Activated CD4-positive, alpha-beta memory T cell treated with anti-CD3 and anti-CD28 coated beads for 36 hours (primary cell): Measurements from ENCODE around the gene SMYD1. TPM values are rescaled to one million over a fixed set of nuclear protein-coding genes. Genes with fewer than 3 reads are reported as not detected.

Source experiments
- CTCF ChIA-PET: fragments of 350-600 bp; sonication (Branson Sonifier 250); formaldehyde crosslinking; loops from one replicate; lab custom pipeline; 2021; ENCODE audit warnings: antibody characterized with exemption, inconsistent platforms; lab: Charles Lee
- POLR2A ChIA-PET: fragments of 350-600 bp; sonication (Branson Sonifier 250); formaldehyde crosslinking; loops from one replicate; lab custom pipeline; 2021; ENCODE audit warnings: antibody characterized with exemption; lab: Charles Lee
- DNase-seq: peaks from one replicate; pipeline ENCODE4 v3.0.0-alpha.2; 2020
- H3K27ac Mint-ChIP-seq: one replicate; pipeline ENCODE4 v1.8.0; 2021; ENCODE audit warnings: mixed read lengths
- H3K27me3 Mint-ChIP-seq: one replicate; pipeline ENCODE4 v1.8.0; 2021; ENCODE audit warnings: mixed read lengths
- H3K36me3 Mint-ChIP-seq: one replicate; pipeline ENCODE4 v1.8.0; 2021; ENCODE audit warnings: mixed read lengths
- H3K4me1 Mint-ChIP-seq: one replicate; pipeline ENCODE4 v1.8.0; 2021; ENCODE audit warnings: low read depth, mixed read lengths
- H3K4me3 Mint-ChIP-seq: one replicate; pipeline ENCODE4 v1.8.0; 2021; ENCODE audit warnings: mild to moderate bottlenecking, mixed read lengths
- H3K9me3 Mint-ChIP-seq: one replicate; pipeline ENCODE4 v1.8.0; 2021; ENCODE audit warnings: mixed read lengths
- intact Hi-C: fragments of 100-400 bp; cut with micrococcal nuclease; formaldehyde crosslinking; loops from one replicate; pipeline ENCODE4 v1.15.1; 2023
- total RNA-seq, 2 experiments: library from RNA; stranded (reverse); gene quantifications; one replicate each; pipeline ENCODE4 v1.2.3, GENCODE V29; 2021

Gene SMYD1
- total RNA-seq, 2 experiments from 2014 or later: not detected

DNA sequence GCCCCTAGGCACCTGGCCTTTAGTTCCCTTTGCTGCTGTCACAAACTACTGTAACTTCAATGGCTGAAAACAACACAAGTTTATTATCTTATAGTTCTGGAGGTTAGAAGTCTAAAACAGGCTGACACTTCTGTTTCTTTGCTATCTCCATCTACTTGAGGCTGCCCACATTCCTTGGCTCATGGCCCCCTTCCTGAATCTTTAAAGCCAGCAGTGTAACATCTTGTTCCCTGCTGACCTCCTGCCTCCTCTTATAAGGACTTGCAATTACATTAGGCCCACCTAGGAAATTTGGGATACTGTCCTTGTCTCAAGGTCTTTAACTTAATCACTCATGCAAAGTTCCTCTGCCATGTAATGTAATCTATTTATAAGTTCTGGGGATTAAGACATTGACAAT lies 6.5 kb downstream of the SMYD1 start:
- CTCF ChIA-PET: interaction anchor here (1.5 kb wide), 1 partner anchor 14 kb away, joined by 6 read pairs; no protein-coding TSS in a partner anchor

DNA sequence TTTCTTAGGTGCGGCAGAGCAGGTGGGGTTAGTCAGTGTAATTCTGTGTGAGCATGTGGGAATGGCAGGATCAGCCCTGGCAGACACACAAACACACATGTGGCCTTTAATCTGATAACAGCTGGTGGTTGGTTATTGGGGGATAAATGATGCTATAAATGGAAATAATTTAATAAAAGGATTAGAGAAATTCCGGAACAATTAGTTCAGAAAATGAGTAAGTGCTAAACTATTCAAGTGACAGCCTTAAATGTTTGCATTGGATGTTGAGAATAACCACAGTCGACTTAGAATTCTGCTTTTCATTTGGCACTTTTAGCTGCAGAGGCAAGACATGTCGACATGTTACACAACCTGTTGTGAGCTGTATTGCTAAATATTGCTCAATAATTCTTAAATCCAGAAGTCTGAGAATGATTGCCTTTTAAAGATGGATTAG lies 7.2 kb downstream of the SMYD1 start:
- no peaks in the 10 kb centered on the region for H3K9me3 Mint-ChIP-seq
- CTCF ChIA-PET: interaction anchor here (1.5 kb wide), 1 partner anchor 15 kb away, joined by 6 read pairs; no protein-coding TSS in a partner anchor
- H3K27ac Mint-ChIP-seq: no peak overlapping the region
- intact Hi-C loops: no loop called here
- no peak for DNase-seq
- H3K36me3 Mint-ChIP-seq: no peaks in the 10 kb centered on the region
- H3K4me1 Mint-ChIP-seq: no peaks in the 10 kb centered on the region
- POLR2A ChIA-PET: no interaction called here
- H3K4me3 Mint-ChIP-seq: no peak overlapping the region
- no peaks in the 10 kb centered on the region for H3K27me3 Mint-ChIP-seq

More for the DNA sequence above, 6.5 kb downstream of the SMYD1 start:
- intact Hi-C loops: no loop called here
- Mint-ChIP-seq H3K9me3 (no peaks in the 10 kb centered on the region), H3K27ac (no peak overlapping the region), H3K27me3 (no peaks in the 10 kb centered on the region), H3K4me1 (no peaks in the 10 kb centered on the region), H3K36me3 (no peaks in the 10 kb centered on the region), H3K4me3 (no peak overlapping the region)
- POLR2A ChIA-PET: no interaction called here
- DNase-seq: no peak

DNA sequence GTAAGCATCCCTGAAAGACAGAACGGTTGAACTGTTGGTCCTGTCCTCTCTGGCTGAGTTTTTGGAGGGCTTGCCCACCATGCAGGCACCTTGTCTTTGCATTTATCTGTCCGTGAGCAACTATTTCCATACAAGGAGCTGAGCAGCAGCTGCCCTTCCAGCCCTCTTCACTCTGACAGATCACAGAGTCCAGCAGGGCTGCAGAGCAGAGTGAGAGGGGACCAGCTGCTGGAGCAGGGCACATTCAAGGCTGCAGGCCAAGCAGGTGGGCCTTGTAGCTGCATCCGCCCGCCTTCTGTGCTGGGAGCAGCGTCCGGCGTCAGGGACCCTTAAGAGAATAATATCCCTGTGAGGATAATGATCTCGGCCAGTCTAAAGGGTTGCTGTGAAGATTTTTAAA lies 9.5 kb downstream of the SMYD1 start:
- ChIA-PET CTCF (interaction anchor here (1.7 kb wide), 1 partner anchor 17 kb away, joined by 4 read pairs; no protein-coding TSS in a partner anchor), POLR2A (no interaction called here)
- no peak for DNase-seq
- intact Hi-C loops: no loop called here
- Mint-ChIP-seq H3K9me3 (no peaks in the 10 kb centered on the region), H3K27ac (no peak overlapping the region), H3K4me3 (no peak overlapping the region), H3K4me1 (no peaks in the 10 kb centered on the region), H3K27me3 (no peaks in the 10 kb centered on the region), H3K36me3 (no peaks in the 10 kb centered on the region)

DNA sequence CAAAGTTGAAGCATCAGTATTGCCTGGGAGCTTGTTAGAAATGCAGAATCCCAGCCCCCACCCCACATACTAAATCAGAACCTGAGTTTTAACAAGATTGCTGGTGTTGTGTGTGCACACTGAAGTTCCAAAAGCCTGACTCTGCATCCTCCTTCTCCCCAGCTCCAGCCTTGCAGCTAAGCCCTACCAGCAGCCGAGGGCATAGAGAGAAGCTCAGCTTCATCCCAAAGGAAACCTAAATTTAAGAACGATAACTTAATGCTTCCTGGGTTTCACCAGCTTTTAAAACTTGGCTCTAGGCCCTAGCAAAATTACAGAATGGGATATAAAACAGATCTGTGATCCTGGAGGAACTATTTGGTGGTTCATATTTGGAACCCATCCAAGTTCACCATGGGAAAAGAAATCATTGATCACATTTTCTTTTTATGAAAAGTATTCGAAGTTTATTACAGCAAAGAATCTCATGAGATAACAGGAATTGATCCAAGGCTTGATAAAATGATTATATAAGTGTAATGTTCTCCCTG lies 11.1 kb downstream of the SMYD1 start:
- POLR2A ChIA-PET: no interaction called here

DNA sequence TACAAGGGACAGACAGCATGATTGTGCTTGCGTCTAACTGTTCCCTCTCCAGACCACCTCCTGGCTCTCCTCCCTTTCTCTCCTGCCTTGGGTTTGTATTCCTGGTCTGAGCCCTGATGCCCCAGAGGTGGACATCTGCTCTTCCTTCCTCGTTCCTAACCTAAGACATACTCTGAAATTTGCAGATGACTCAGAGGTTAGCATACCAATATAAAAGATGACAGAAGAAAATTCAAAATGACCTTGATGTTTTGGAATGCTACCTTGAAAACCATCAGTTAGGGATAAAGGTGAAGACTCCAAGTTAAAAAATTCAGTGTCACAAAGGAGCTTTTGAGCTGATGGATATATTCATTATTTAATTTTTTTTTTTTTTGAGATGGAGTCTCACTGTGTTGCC lies 12.9 kb downstream of the SMYD1 start:
- H3K4me3 Mint-ChIP-seq: no peak overlapping the region
- H3K27me3 Mint-ChIP-seq: no peaks in the 10 kb centered on the region
- H3K27ac Mint-ChIP-seq: no peak overlapping the region
- DNase-seq: no peak
- POLR2A ChIA-PET: no interaction called here
- CTCF ChIA-PET: no interaction called here
- intact Hi-C loops: no loop called here
- H3K36me3 Mint-ChIP-seq: no peaks in the 10 kb centered on the region
- no peaks in the 10 kb centered on the region for H3K9me3 Mint-ChIP-seq
- no peaks in the 10 kb centered on the region for H3K4me1 Mint-ChIP-seq

More for the DNA sequence above, 11.1 kb downstream of the SMYD1 start:
- no peaks in the 10 kb centered on the region for H3K27me3 Mint-ChIP-seq
- CTCF ChIA-PET: interaction anchor here (1.9 kb wide), 1 partner anchor 18 kb away, joined by 8 read pairs; no protein-coding TSS in a partner anchor
- H3K4me3 Mint-ChIP-seq: no peak overlapping the region
- no peaks in the 10 kb centered on the region for H3K36me3 Mint-ChIP-seq
- no peaks in the 10 kb centered on the region for H3K4me1 Mint-ChIP-seq
- intact Hi-C loops: no loop called here
- no peaks in the 10 kb centered on the region for H3K9me3 Mint-ChIP-seq
- no peak overlapping the region for H3K27ac Mint-ChIP-seq
- DNase-seq: no peak

DNA sequence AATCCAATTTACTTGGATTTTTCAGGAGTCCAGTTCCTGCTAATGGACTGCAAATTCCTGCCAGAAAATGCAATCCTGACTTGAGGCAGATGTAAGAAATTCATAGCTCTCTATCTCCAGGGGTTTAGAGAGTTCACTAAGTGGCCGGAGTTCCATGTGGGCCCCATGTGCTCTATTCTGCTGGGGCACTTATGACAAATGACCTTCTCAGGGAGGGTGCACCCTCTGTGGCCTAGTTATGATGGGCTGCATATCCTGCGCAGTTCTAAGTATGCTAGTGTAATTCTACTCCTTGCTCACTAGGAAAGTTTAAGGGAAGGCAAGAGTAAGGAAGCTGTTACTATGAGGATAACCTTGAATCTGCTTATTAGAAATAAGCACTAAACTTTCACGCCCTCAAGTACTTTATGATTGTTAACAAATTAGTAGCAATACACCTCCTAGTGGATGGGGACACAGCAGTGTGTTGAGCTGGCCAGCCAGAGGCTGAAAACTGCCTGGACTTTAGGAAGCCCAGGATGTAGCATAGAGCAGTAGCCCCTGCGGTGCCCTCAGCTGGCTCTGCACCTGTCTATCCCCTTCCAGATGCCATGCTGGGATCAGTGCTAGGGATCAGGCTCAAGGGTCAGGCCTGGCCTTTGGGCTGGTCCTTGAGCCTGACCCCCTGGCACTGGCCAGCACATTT lies 14.4 kb downstream of the SMYD1 start:
- Mint-ChIP-seq H3K9me3 (no peaks in the 10 kb centered on the region), H3K36me3 (no peaks in the 10 kb centered on the region), H3K27me3 (no peaks in the 10 kb centered on the region), H3K27ac (no peak overlapping the region), H3K4me1 (no peaks in the 10 kb centered on the region), H3K4me3 (no peak overlapping the region)
- ChIA-PET CTCF (no interaction called here), POLR2A (no interaction called here)
- DNase-seq: no peak
- intact Hi-C loops: no loop called here

DNA sequence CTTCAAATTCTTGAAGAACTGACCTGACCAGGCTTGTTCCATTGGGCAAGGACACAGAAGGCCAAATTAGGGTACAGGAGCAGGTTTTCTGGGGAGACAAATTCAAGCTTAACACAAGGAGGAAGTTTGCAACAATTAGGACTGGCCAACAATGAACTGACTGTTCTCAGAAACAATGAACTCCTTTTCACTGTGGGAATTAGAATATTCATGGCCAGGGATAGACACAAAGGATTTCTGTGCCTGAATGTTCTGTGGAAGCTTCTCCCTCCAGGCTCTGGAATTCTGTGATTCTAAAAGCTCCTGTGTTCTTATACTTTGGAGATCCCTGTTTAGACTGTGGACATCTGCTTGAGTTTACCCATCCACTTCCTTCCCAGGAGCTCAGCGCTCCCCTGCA lies 15.2 kb downstream of the SMYD1 start:
- ChIA-PET POLR2A (no interaction called here), CTCF (no interaction called here)
- Mint-ChIP-seq H3K27ac (no peak overlapping the region), H3K36me3 (no peaks in the 10 kb centered on the region), H3K4me3 (no peak overlapping the region), H3K4me1 (no peaks in the 10 kb centered on the region), H3K9me3 (no peaks in the 10 kb centered on the region), H3K27me3 (no peaks in the 10 kb centered on the region)
- DNase-seq: no peak
- intact Hi-C loops: no loop called here

DNA sequence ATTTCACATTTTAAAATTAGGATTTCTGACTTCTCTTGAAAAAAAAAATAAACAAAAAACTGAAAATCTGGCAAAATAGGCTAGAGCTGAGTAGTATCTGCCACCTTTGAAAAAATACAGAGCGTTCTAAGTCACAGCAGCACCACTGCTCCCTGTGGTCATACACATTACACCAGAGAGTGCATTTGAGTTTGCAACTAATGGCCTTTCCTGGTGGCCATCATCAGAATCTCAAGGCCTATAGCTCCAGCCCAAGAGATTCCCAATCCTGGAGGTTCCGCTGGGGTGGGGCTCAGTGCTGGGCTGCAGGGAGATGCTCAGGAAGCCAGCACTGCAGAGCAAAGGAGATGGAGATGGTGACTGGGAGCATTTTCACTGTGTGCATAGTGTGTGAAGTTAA lies 17.5 kb downstream of the SMYD1 start:
- no peak overlapping the region for H3K4me3 Mint-ChIP-seq
- no peak overlapping the region for H3K27ac Mint-ChIP-seq
- H3K36me3 Mint-ChIP-seq: no peaks in the 10 kb centered on the region
- DNase-seq: no peak
- no peaks in the 10 kb centered on the region for H3K27me3 Mint-ChIP-seq
- intact Hi-C loops: no loop called here
- CTCF ChIA-PET: interaction anchor here (1.4 kb wide), 1 partner anchor 24 kb away, joined by 5 read pairs; no protein-coding TSS in a partner anchor
- H3K4me1 Mint-ChIP-seq: no peaks in the 10 kb centered on the region
- POLR2A ChIA-PET: no interaction called here
- no peaks in the 10 kb centered on the region for H3K9me3 Mint-ChIP-seq

DNA sequence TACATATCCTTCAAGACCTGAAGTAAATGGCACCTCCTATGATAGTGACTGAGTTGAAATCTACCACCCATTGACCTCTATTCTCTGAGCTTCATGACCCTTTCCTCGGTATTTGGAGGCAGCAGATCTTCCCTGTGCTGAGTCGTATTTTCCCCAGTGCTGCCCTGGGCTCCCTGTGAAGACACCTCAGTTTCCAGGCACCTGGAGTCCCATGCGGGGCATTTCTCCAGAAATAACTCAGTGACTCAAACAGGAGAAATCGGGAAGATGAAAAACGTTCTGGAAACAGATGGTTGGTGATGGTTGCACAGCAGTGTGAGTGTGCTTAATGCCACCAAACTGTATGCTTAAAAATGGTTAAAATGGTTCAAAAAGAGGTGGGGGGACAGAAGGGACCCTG lies 18.0 kb downstream of the SMYD1 start:
- Mint-ChIP-seq H3K4me3 (no peak overlapping the region), H3K36me3 (no peaks in the 10 kb centered on the region), H3K27ac (no peak overlapping the region), H3K27me3 (no peaks in the 10 kb centered on the region), H3K4me1 (peaks cover 4% of the 10 kb centered on the region), H3K9me3 (no peaks in the 10 kb centered on the region)
- ChIA-PET CTCF (interaction anchor here (0.6 to 1.4 kb wide), 2 partner anchors 25 to 26 kb away, joined by 3 to 5 read pairs; no protein-coding TSS in a partner anchor), POLR2A (no interaction called here)
- DNase-seq: no peak
- intact Hi-C loops: no loop called here

DNA sequence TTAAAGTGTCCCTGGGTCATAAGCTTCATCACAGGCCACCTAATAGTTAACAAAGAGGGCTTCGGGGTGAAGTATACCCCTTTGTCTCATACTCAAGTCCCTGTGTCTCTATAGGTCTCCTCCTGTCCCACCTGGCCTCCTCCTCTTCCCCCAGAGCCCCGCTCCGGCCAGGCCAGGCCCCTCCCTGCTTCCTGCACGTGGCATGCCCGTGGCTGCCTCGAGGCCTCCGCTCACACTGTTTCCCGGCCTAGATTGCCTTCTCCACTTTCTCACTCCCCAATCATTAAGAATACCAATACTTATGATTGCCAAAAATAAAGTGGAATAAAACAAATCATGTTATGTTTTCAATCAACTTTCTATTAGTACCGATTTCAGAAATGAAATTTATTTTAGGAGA lies 18.8 kb downstream of the SMYD1 start:
- no peaks in the 10 kb centered on the region for H3K27me3 Mint-ChIP-seq
- DNase-seq: no peak
- intact Hi-C loops: no loop called here
- no peak overlapping the region for H3K27ac Mint-ChIP-seq
- peaks cover 12% of the 10 kb centered on the region for H3K4me1 Mint-ChIP-seq
- H3K4me3 Mint-ChIP-seq: no peak overlapping the region
- no peaks in the 10 kb centered on the region for H3K9me3 Mint-ChIP-seq
- H3K36me3 Mint-ChIP-seq: no peaks in the 10 kb centered on the region
- ChIA-PET CTCF (interaction anchor here (0.6 kb wide), 1 partner anchor 27 kb away, joined by 3 read pairs; no protein-coding TSS in a partner anchor), POLR2A (no interaction called here)

DNA sequence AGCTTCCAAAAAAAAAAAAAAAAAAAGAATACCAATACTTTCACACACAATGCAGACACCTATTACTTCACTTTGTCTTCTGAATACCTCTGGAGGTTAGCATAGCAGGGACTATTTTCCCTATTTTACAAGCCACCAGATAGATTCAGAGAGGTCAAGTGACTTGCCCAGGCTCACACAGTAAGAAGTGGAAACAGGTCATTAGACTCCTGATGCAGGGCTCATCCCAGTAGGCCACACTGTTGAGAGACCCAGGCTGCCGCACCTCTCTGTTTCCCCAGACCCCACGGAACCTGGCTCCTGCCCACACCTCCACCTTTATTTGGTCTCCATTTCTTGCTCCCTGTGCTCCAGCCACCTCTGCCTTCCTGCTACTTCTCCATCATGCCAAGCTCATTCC lies 19.4 kb downstream of the SMYD1 start:
- peaks cover 12% of the 10 kb centered on the region for H3K4me1 Mint-ChIP-seq
- H3K4me3 Mint-ChIP-seq: no peak overlapping the region
- intact Hi-C loops: no loop called here
- ChIA-PET CTCF (no interaction called here), POLR2A (no interaction called here)
- H3K27ac Mint-ChIP-seq: no peak overlapping the region
- no peak for DNase-seq
- no peaks in the 10 kb centered on the region for H3K9me3 Mint-ChIP-seq
- no peaks in the 10 kb centered on the region for H3K27me3 Mint-ChIP-seq
- no peaks in the 10 kb centered on the region for H3K36me3 Mint-ChIP-seq

DNA sequence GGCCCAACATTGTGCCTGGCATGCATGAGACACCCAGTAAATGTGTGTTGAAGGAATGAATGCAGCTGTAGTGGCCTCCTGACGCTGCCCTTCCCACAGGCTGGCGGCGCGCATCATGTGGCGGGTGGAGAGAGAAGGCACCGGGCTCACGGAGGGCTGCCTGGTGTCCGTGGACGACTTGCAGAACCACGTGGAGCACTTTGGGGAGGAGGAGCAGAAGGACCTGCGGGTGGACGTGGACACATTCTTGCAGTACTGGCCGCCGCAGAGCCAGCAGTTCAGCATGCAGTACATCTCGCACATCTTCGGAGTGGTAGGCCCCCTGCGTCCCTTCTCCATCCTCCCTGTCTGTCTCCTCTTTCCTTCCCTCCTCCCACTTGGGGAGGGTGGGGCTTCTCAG lies 20.1 kb downstream of the SMYD1 start:
- POLR2A ChIA-PET: no interaction called here
- Mint-ChIP-seq H3K27ac (no peak overlapping the region), H3K36me3 (no peaks in the 10 kb centered on the region), H3K27me3 (no peaks in the 10 kb centered on the region), H3K4me1 (peaks cover 12% of the 10 kb centered on the region), H3K4me3 (no peak overlapping the region), H3K9me3 (no peaks in the 10 kb centered on the region)
- intact Hi-C loops: no loop called here
- DNase-seq: no peak
- CTCF ChIA-PET: no interaction called here
